Measurements from ENCODE around the gene KRTAP10-1.
"Not testable (repeated sequence)": the region's sequence is repeated elsewhere in the genome, so short reads cannot be mapped to it uniquely, and the experiment has no call there.

KRTAP10-1 gene

GRCh38 chr21:44581158-44581557, 41.2 kb upstream of the KRTAP10-1 start:
- FAIRE-seq = no peak
- no peak for TF ChIP-seq CTCF (IDR thresholded peaks at IDR 0.05; ENCODE audit: insufficient read depth, missing control alignments)
- DNase-seq (ENCODE audit: insufficient read length, low spot score) = no peak

GRCh38 chr21:44580231-44580821, 40.3 kb upstream of the KRTAP10-1 start, which contains the start of gene KRTAP10-5:
TSS of gene KRTAP10-5 (minus strand) at chr21:44580604. CDS start at chr21:44580578, 26 bp downstream.
- not testable (repeated sequence) for DNase-seq (ENCODE audit: insufficient read length, low spot score); FAIRE-seq

- no peak for FAIRE-seq
- DNase-seq (ENCODE audit: insufficient read length, low spot score) = no peak
- no peak for TF ChIP-seq CTCF (IDR thresholded peaks at IDR 0.05; ENCODE audit: insufficient read depth, missing control alignments)
Observed at GRCh38 chr21:44579833-44580144, 39.8 kb upstream of the KRTAP10-1 start.

DNA sequence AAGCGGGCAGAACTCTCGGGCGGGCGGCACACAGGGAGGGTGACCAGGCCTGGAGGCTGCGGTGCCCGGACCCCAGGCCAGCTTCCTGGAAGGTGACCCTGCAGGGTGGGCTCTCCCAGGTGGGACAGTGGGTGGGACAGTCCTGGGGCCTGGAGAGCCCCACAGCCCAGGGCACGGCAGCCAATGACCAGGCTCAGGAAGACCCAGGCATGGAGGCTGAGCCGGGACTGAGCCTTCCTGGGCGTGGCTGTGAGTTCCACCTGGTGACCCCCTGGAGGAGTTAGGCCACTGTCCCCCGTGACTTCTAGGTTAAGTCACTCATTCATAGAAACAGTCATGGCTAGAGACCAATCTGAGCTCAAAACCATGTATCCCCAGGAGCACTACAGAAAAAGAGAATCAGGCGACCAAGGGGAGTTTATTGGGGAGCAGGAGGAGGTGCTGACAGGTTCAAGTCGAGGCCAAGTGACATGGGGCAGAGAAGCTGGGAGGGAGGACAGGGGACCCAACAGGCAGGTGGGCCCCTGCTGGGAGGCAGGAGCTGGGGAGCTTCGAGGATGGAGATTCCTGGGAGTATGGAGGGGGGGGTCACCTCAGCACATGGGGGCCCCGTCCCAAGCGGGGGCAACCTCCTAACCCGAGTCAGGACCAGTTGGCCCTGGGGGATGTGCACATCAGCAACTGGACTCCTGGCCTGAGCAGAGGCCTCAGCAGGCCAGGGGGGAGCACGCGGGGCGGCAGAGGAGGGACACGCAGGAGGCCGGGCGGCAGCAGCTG, 39.2 kb upstream of the KRTAP10-1 start:
- no peak for FAIRE-seq
- TF ChIP-seq CTCF (IDR thresholded peaks at IDR 0.05; ENCODE audit: insufficient read depth, missing control alignments) = no peak
- DNase-seq (ENCODE audit: insufficient read length, low spot score) = no peak

DNA sequence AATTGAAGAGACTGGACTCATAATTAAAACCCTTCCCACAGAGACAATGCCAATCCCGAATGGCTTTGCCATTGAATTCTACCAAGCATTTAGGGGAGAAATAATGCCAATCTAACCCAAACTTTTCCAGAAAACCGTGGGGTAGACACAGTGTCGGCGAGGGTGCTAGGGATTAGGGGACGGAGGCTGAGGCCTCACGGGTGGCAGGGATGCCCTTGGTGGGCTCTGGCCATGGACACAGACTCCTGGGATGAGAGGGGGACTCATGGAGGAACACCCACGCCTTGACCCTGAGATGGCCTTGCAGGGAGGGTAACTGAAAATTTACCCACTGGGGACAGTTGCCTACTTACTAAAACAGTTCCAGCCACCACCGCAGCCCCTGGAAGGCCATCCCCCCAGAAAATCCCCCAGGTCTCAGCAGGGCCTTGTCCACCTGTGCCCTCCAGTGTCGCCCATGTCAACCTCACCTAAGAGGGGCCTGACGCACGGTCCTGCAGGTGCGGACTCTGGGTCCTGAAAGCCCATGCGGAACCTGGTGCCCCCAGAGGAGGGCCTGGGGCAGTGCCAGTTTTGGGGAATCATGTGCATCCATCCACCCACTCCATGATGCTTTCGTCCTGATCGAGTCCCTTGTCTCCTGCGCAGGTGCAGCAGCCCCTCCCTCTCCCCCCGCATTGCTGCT, 38.5 kb upstream of the KRTAP10-1 start:
- DNase-seq (ENCODE audit: insufficient read length, low spot score) (no peak), FAIRE-seq (no peak)
- no peak for TF ChIP-seq CTCF (IDR thresholded peaks at IDR 0.05; ENCODE audit: insufficient read depth, missing control alignments)

DNA sequence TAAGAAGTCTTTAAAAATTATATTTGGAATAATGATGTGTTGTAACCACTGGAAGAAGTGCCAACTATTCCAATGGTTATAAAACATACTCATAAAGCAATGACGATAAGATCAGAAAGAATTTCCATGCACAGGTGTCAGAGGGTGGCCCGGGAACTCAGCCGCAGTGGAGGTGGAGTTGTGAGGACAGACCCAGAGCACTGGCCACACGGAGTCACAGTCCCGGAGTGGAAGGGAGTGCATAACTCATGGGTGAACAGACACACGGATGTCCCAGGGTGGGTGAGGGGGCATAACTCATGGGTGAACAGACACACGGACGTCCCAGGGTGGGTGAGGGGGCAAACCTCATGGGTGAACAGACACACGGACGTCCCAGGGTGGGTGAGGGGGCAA, 36.0 kb upstream of the KRTAP10-1 start:
- DNase-seq (ENCODE audit: insufficient read length, low spot score) (no peak), FAIRE-seq (no peak)
- no peak for TF ChIP-seq CTCF (IDR thresholded peaks at IDR 0.05; ENCODE audit: insufficient read depth, missing control alignments)

- no peak for TF ChIP-seq CTCF (IDR thresholded peaks at IDR 0.05; ENCODE audit: insufficient read depth, missing control alignments)
- no peak for DNase-seq (ENCODE audit: insufficient read length, low spot score)
- no peak for FAIRE-seq
Observed at GRCh38 chr21:44575307-44576024, 35.5 kb upstream of the KRTAP10-1 start.
